ENCODE data around the gene ATP1B3. TPM values are rescaled to one million over a fixed set of nuclear protein-coding genes. Genes with fewer than 3 reads are reported as not detected.

ATP1B3 gene
- total RNA-seq, 4 donors from 2014 or later: 55.1 to 94.1 (median 64.7) TPM

DNA sequence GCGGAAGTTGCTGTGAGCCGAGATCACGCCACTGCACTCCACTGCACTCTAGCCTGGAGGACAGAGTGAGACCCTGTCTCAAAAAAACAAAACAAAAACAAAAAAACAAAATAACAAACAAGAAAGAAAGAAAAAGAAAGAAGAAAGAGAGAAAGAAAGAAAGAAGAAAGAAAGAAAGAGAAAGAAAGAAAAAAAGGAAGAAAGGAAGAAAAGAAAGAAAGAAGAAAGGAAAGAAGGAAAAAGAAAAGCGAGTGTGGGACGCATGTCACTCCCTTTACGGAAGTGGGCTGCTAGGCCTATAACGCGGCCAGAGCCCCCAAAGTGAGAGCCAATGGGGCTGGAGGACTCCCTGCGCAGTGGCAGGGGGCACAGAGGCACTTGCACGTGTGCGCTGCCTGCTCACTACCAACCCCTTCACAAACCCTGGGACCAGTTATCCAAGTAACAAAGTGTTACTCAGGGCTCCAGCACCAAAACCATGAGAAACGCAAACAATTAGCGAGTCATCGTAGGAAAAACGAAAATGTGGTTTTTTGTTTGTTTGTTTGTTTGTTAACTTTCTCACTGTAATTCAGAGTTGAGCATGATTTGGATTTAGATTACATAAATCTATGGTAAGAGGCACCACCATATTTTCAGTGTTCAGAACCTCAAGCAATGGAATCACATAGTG is 40.8 kb upstream of the ATP1B3 start:
- no peaks in the 10 kb centered on the region for H3K9me3 ChIP-seq
- 93 to 96% methylated on average over 15 of the region's 15 CpGs for WGBS, 2 donors
- H3K4me1 ChIP-seq: no peaks in the 10 kb centered on the region
- TF ChIP-seq, protein P1, sequence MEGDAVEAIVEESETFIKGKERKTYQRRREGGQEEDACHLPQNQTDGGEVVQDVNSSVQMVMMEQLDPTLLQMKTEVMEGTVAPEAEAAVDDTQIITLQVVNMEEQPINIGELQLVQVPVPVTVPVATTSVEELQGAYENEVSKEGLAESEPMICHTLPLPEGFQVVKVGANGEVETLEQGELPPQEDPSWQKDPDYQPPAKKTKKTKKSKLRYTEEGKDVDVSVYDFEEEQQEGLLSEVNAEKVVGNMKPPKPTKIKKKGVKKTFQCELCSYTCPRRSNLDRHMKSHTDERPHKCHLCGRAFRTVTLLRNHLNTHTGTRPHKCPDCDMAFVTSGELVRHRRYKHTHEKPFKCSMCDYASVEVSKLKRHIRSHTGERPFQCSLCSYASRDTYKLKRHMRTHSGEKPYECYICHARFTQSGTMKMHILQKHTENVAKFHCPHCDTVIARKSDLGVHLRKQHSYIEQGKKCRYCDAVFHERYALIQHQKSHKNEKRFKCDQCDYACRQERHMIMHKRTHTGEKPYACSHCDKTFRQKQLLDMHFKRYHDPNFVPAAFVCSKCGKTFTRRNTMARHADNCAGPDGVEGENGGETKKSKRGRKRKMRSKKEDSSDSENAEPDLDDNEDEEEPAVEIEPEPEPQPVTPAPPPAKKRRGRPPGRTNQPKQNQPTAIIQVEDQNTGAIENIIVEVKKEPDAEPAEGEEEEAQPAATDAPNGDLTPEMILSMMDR (IDR thresholded peaks at IDR 0.05): no peak
- no peak for TF ChIP-seq POLR2A (IDR thresholded peaks at IDR 0.05)
- no peak overlapping the region for H3K4me3 ChIP-seq (replicated peaks in 1 of 3)
- no peaks in the 10 kb centered on the region for H3K36me3 ChIP-seq
- intact Hi-C loops (cut with DNase I): no loop called here
- no peaks in the 10 kb centered on the region for H3K27me3 ChIP-seq
- no peak overlapping the region for H3K27ac ChIP-seq
- no peak for DNase-seq

DNA sequence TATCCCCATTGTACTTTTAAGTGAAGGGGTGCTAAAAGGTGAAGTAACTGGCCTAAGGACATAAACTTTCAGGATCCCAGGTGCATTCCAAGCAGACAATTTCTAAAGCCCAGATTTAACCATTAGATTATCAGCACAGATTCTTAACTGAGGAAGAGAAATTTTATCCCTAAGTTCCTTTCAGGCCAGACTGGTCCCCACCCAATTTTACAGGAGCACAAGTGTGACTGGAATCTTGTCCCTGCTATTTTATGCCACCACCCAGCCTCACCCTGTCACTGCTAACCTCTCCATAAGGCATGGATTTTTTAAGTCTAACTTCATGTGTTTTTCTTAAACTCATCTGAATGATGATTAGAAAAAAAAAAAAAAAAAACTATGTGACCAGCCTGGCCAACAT is 37.1 kb upstream of the ATP1B3 start:
- intact Hi-C loops (cut with DNase I): no loop called here
- TF ChIP-seq POLR2A (IDR thresholded peaks at IDR 0.05): no peak
- TF ChIP-seq, protein P1 (IDR thresholded peaks at IDR 0.05): no peak
- DNase-seq: no peak
- no peaks in the 10 kb centered on the region for H3K27me3 ChIP-seq
- no peak overlapping the region for H3K4me3 ChIP-seq (replicated peaks in 1 of 3)
- no peaks in the 10 kb centered on the region for H3K4me1 ChIP-seq
- H3K36me3 ChIP-seq: no peaks in the 10 kb centered on the region
- no peak overlapping the region for H3K27ac ChIP-seq
- H3K9me3 ChIP-seq: no peaks in the 10 kb centered on the region

DNA sequence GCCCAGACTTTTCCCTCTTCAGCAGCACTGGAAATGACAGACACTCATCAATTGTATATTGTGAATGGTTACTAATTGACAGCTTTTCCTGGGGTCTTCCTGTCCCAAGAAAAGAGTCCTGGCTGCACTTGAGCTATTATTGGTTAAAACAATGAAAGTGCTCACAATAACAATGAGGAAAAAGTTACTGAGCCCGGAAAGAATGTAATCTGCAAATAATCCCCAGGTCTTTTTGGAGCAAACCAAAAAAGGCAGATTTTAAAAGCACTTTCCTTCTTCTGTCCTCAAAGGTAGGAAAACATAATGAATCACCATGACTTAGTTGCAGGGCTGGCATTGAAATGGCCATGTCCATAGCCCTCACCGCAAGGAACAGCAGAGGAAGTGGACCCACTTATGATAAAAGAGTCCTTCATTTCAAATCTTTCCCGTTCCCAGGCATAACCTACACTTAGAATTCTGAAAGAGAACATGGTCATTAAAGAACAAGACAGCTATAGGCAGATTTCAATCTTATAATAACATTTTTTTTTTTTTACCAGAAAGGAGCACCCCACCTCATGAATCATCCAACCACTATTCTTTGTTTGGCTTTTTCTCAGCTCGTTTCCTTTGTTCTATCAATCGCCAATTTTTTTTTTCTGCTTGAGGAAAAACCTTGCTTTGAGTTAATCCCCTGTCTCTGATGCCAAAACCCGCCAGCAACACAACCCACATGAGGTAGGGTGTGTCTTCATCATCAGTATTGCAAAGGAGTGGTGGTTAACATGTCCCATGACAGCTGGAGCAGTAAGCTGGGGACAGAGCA is 35.5 kb upstream of the ATP1B3 start:
- WGBS, 2 donors: 57% methylated on average over 6 of the region's 6 CpGs
- no peaks in the 10 kb centered on the region for H3K36me3 ChIP-seq
- no peak overlapping the region for H3K4me3 ChIP-seq (replicated peaks in 1 of 3)
- H3K4me1 ChIP-seq: no peaks in the 10 kb centered on the region
- DNase-seq: no peak
- no peak overlapping the region for H3K27ac ChIP-seq
- H3K27me3 ChIP-seq: no peaks in the 10 kb centered on the region
- intact Hi-C loops (cut with DNase I): no loop called here
- TF ChIP-seq, protein P1 (IDR thresholded peaks at IDR 0.05): no peak
- TF ChIP-seq POLR2A (IDR thresholded peaks at IDR 0.05): no peak
- no peaks in the 10 kb centered on the region for H3K9me3 ChIP-seq

DNA sequence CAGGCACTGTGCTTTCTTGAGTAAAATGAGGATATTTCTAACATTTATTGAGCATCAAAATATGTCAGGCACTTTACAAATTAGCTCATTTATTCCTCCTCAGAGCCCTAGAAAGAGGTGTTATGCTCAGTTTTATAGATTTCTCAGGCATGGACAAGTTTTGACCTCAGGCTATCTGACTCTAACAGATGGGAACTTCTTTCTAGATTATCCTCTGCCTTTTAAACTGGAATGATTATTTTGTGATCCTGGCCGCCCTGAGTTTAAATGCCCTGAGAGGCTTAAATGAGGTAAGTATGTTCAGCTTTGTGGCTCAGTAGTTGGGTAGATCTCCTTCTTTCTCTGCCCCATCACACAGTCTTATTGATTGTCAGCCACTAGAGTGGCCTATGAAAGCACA is 32.3 kb upstream of the ATP1B3 start:
- TF ChIP-seq POLR2A (IDR thresholded peaks at IDR 0.05): no peak
- TF ChIP-seq, protein P1 (IDR thresholded peaks at IDR 0.05): no peak
- no peak for DNase-seq
- Histone ChIP-seq H3K4me3 (replicated peaks in 1 of 3) (no peak overlapping the region), H3K27ac (no peak overlapping the region), H3K36me3 (no peaks in the 10 kb centered on the region), H3K9me3 (no peaks in the 10 kb centered on the region), H3K27me3 (no peaks in the 10 kb centered on the region), H3K4me1 (no peaks in the 10 kb centered on the region)
- 95 to 100% methylated on average over 1 of the region's 1 CpG for WGBS, 2 donors
- intact Hi-C loops (cut with DNase I): no loop called here

DNA sequence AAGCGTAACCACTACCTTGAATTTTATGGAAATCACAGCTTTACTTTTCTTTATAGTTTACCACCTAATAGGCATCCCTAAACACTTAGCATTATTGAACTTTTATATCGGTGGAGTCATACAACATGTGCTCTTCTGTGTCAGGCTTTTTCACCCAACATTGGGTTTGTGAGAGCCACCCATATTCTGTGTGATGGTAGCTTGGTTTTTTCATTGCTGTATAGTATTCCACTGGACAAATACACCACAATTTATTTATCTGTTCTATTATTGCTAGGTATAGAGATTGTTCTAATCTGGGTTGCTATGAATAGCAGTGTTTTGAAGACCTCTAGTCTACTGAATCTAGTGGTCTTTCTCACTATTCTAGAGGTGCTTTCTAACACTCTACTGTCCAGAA is 31.6 kb upstream of the ATP1B3 start:
- Histone ChIP-seq H3K4me3 (replicated peaks in 1 of 3) (no peak overlapping the region), H3K36me3 (no peaks in the 10 kb centered on the region), H3K4me1 (no peaks in the 10 kb centered on the region), H3K9me3 (no peaks in the 10 kb centered on the region), H3K27me3 (no peaks in the 10 kb centered on the region), H3K27ac (no peak overlapping the region)
- DNase-seq: no peak
- intact Hi-C loops (cut with DNase I): no loop called here
- TF ChIP-seq, protein P1 (IDR thresholded peaks at IDR 0.05): no peak
- TF ChIP-seq POLR2A (IDR thresholded peaks at IDR 0.05): no peak
- 98% methylated on average over 2 of the region's 2 CpGs for WGBS, 2 donors
